ENCODE data around the gene LECT2.

DNA sequence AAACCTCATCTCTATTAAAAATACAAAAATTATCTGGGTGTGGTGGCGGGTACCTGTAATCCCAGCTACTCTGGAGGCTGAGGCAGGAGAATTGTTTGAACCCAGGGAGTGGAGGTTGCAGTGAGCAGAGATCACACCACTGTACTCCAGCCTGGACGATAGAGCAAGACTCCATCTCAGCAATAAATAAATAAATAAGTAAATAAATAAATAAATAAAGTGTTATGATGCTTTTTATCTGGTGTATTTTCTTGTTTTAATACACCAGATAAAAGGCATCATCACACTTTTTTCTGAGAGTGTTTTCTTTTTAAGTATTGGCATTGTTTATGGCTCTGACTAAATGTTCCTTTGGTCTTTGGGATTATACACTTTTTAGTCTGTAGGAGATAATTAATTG lies 24.2 kb upstream of the LECT2 start:
- TF ChIP-seq, protein P1, sequence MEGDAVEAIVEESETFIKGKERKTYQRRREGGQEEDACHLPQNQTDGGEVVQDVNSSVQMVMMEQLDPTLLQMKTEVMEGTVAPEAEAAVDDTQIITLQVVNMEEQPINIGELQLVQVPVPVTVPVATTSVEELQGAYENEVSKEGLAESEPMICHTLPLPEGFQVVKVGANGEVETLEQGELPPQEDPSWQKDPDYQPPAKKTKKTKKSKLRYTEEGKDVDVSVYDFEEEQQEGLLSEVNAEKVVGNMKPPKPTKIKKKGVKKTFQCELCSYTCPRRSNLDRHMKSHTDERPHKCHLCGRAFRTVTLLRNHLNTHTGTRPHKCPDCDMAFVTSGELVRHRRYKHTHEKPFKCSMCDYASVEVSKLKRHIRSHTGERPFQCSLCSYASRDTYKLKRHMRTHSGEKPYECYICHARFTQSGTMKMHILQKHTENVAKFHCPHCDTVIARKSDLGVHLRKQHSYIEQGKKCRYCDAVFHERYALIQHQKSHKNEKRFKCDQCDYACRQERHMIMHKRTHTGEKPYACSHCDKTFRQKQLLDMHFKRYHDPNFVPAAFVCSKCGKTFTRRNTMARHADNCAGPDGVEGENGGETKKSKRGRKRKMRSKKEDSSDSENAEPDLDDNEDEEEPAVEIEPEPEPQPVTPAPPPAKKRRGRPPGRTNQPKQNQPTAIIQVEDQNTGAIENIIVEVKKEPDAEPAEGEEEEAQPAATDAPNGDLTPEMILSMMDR (IDR thresholded peaks at IDR 0.05; ENCODE audit: insufficient read depth, low read length) = no peak
- TF ChIP-seq, protein P2, sequence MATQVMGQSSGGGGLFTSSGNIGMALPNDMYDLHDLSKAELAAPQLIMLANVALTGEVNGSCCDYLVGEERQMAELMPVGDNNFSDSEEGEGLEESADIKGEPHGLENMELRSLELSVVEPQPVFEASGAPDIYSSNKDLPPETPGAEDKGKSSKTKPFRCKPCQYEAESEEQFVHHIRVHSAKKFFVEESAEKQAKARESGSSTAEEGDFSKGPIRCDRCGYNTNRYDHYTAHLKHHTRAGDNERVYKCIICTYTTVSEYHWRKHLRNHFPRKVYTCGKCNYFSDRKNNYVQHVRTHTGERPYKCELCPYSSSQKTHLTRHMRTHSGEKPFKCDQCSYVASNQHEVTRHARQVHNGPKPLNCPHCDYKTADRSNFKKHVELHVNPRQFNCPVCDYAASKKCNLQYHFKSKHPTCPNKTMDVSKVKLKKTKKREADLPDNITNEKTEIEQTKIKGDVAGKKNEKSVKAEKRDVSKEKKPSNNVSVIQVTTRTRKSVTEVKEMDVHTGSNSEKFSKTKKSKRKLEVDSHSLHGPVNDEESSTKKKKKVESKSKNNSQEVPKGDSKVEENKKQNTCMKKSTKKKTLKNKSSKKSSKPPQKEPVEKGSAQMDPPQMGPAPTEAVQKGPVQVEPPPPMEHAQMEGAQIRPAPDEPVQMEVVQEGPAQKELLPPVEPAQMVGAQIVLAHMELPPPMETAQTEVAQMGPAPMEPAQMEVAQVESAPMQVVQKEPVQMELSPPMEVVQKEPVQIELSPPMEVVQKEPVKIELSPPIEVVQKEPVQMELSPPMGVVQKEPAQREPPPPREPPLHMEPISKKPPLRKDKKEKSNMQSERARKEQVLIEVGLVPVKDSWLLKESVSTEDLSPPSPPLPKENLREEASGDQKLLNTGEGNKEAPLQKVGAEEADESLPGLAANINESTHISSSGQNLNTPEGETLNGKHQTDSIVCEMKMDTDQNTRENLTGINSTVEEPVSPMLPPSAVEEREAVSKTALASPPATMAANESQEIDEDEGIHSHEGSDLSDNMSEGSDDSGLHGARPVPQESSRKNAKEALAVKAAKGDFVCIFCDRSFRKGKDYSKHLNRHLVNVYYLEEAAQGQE (IDR thresholded peaks at IDR 0.05; ENCODE audit: insufficient replicate concordance, low read depth) = no peak
